ENCODE results near the gene DNER. TPM values are rescaled to one million over a fixed set of nuclear protein-coding genes. Genes with fewer than 3 reads are reported as not detected.

DNER gene
- total RNA-seq, 1 experiment from 2014 or later = not detected

- DNase-seq = no peak
- 0 out of 2 replicates have a peak, but pooled peaks cover 5% of the 10 kb centered on the region for H3K27me3 ChIP-seq (ENCODE audit: low read length)
- H3K9me2 ChIP-seq (replicated peaks; ENCODE audit: insufficient read depth, low read length) = no peaks in the 10 kb centered on the region
- H3K9ac ChIP-seq (ENCODE audit: low read length) = no peak overlapping the region
- no peaks in the 10 kb centered on the region for H3K9me3 ChIP-seq (ENCODE audit: low read length)
- H2AFZ ChIP-seq (ENCODE audit: low read length) = no peak overlapping the region
- H3K36me3 ChIP-seq (ENCODE audit: insufficient read depth, low read length) = no peaks in the 10 kb centered on the region
- no peak overlapping the region for H3K4me2 ChIP-seq (ENCODE audit: low read depth, low read length, poor library complexity, severe bottlenecking)
- no peaks in the 10 kb centered on the region for H4K20me1 ChIP-seq (ENCODE audit: insufficient read depth, low read depth, low read length)
- H3K4me1 ChIP-seq (ENCODE audit: low read length) = no peaks in the 10 kb centered on the region
- no peaks in the 10 kb centered on the region for H3K79me2 ChIP-seq (ENCODE audit: low read length)
- H3K4me3 ChIP-seq (ENCODE audit: low read length) = no peak overlapping the region
- H3K27ac ChIP-seq (ENCODE audit: low read length) = no peak overlapping the region
Observed at GRCh38 chr2:229691631-229692030, 22.7 kb downstream of the DNER start.

DNA sequence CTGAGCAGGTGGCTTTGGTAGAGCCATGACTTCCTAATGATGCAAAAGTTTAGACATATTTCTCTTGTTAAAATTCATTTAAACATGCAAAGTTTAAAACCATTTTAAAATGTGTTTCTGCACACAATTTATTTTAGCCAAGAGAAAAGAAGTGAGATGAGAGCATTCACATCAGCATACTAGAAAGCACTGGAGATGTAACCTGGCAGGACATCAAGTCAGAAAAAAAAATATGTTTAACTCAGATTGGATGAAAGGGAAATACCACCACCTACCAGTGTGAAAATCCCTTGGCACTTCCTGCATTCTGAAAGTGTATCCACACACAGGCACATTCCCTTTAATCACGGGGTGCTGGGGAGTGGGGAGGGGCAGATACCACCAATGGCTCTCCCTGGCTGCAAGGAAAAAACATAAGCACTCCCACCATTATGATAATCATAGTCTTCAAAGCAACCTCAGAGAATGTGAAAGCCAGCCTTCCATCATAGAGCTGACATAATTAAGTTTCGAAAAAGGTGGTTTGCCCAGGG is 25.0 kb downstream of the DNER start:
- Histone ChIP-seq H2AFZ (ENCODE audit: low read length) (no peak overlapping the region), H3K4me2 (ENCODE audit: low read depth, low read length, poor library complexity, severe bottlenecking) (no peak overlapping the region), H3K27ac (ENCODE audit: low read length) (no peak overlapping the region), H3K9me3 (ENCODE audit: low read length) (no peaks in the 10 kb centered on the region), H3K9me2 (replicated peaks; ENCODE audit: insufficient read depth, low read length) (no peaks in the 10 kb centered on the region), H4K20me1 (ENCODE audit: insufficient read depth, low read depth, low read length) (no peaks in the 10 kb centered on the region), H3K36me3 (ENCODE audit: insufficient read depth, low read length) (no peaks in the 10 kb centered on the region), H3K27me3 (ENCODE audit: low read length) (0 out of 2 replicates have a peak, but pooled peaks cover 5% of the 10 kb centered on the region), H3K4me1 (ENCODE audit: low read length) (no peaks in the 10 kb centered on the region), H3K79me2 (ENCODE audit: low read length) (no peaks in the 10 kb centered on the region), H3K9ac (ENCODE audit: low read length) (no peak overlapping the region), H3K4me3 (ENCODE audit: low read length) (no peak overlapping the region)
- no peak for DNase-seq

GRCh38 chr2:229688141-229688540 is 26.2 kb downstream of the DNER start:
- Histone ChIP-seq H3K36me3 (ENCODE audit: insufficient read depth, low read length) (no peaks in the 10 kb centered on the region), H3K27ac (ENCODE audit: low read length) (no peak overlapping the region), H3K4me1 (ENCODE audit: low read length) (no peaks in the 10 kb centered on the region), H2AFZ (ENCODE audit: low read length) (no peak overlapping the region), H4K20me1 (ENCODE audit: insufficient read depth, low read depth, low read length) (no peaks in the 10 kb centered on the region), H3K4me2 (ENCODE audit: low read depth, low read length, poor library complexity, severe bottlenecking) (no peak overlapping the region), H3K79me2 (ENCODE audit: low read length) (no peaks in the 10 kb centered on the region), H3K4me3 (ENCODE audit: low read length) (no peak overlapping the region), H3K9me2 (replicated peaks; ENCODE audit: insufficient read depth, low read length) (no peaks in the 10 kb centered on the region), H3K9me3 (ENCODE audit: low read length) (no peaks in the 10 kb centered on the region), H3K27me3 (ENCODE audit: low read length) (0 out of 2 replicates have a peak, but pooled peaks cover 5% of the 10 kb centered on the region), H3K9ac (ENCODE audit: low read length) (no peak overlapping the region)
- no peak for DNase-seq

DNA sequence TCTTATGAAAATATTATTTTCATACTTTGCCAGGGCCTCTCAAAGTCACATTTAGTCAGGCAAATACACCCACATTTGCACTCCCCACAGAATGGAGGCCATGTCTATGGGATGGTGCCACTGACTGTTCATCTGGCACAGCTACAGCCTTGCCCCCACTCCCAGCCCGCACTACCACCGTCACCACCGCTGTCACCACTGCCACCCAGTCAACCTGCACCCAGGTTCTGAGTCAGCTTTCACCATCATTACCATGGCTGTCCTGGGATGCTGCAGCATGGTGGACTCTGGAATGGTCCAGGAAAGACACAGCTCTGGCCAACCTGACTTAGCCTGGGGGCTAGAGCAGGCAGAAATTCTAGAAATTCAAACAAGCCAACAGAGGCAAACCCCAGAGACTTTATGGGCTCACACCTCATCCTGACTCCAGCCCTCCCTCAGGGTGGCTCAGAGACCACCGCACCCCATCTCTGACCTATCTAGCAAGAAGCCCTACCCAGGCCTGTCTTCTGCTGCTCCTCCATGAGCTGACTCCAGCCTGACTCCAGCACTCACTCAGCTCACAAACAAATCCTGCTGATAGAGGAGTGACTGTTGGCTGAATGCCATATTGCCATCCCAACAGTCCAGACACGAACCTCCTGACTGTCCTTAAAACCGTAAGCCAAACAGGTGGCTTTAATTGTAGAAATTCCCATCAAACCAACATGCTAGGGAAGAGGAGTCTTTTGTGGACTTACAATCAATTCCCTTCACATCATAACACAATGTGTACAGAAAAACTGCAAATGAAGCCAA is 28.0 kb downstream of the DNER start:
- Histone ChIP-seq H3K4me3 (ENCODE audit: low read length) (no peak overlapping the region), H3K4me2 (ENCODE audit: low read depth, low read length, poor library complexity, severe bottlenecking) (no peak overlapping the region), H3K9ac (ENCODE audit: low read length) (no peak overlapping the region), H3K9me3 (ENCODE audit: low read length) (no peaks in the 10 kb centered on the region), H4K20me1 (ENCODE audit: insufficient read depth, low read depth, low read length) (no peaks in the 10 kb centered on the region), H3K27ac (ENCODE audit: low read length) (no peak overlapping the region), H3K9me2 (replicated peaks; ENCODE audit: insufficient read depth, low read length) (no peaks in the 10 kb centered on the region), H3K4me1 (ENCODE audit: low read length) (no peaks in the 10 kb centered on the region), H3K36me3 (ENCODE audit: insufficient read depth, low read length) (no peaks in the 10 kb centered on the region), H3K27me3 (ENCODE audit: low read length) (no peaks in the 10 kb centered on the region), H2AFZ (ENCODE audit: low read length) (no peak overlapping the region), H3K79me2 (ENCODE audit: low read length) (no peaks in the 10 kb centered on the region)
- DNase-seq = no peak

DNA sequence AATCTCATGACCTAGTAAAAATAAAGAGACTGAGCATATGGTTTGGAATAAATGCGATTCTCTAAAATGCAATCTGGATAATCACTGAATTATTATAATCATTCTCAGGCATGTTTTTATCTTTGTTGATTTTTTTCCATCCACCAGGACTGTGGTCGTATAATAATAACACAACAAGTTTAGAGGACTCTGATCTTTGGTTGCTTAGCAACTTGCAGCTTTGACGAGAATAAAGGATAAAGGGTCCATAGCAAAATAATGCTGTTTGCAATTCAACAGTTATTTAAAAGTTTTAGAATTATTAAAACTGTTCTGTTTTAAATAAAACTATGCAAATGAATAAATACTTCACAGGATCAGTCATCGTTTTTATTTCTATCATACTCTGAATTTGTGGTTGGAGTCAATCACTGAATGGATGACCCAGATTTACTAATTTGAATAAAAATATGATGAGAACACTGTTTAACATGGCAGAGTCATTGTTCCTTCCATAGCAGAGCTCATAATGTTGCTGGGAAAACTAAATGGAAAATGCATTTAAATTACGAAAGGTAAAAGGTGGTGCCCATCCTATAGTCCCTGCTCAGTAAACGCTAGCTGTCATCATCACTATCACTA is 29.3 kb downstream of the DNER start:
- Histone ChIP-seq H3K4me3 (ENCODE audit: low read length) (no peak overlapping the region), H3K79me2 (ENCODE audit: low read length) (no peaks in the 10 kb centered on the region), H3K27ac (ENCODE audit: low read length) (no peak overlapping the region), H3K4me1 (ENCODE audit: low read length) (no peaks in the 10 kb centered on the region), H2AFZ (ENCODE audit: low read length) (no peak overlapping the region), H3K36me3 (ENCODE audit: insufficient read depth, low read length) (no peaks in the 10 kb centered on the region), H4K20me1 (ENCODE audit: insufficient read depth, low read depth, low read length) (no peaks in the 10 kb centered on the region), H3K9ac (ENCODE audit: low read length) (no peak overlapping the region), H3K27me3 (ENCODE audit: low read length) (no peaks in the 10 kb centered on the region), H3K4me2 (ENCODE audit: low read depth, low read length, poor library complexity, severe bottlenecking) (no peak overlapping the region), H3K9me2 (replicated peaks; ENCODE audit: insufficient read depth, low read length) (no peaks in the 10 kb centered on the region), H3K9me3 (ENCODE audit: low read length) (no peaks in the 10 kb centered on the region)
- DNase-seq = no peak

GRCh38 chr2:229679393-229680125 is 34.8 kb downstream of the DNER start:
- Histone ChIP-seq H2AFZ (ENCODE audit: low read length) (no peak overlapping the region), H3K79me2 (ENCODE audit: low read length) (no peaks in the 10 kb centered on the region), H3K27ac (ENCODE audit: low read length) (no peak overlapping the region), H4K20me1 (ENCODE audit: insufficient read depth, low read depth, low read length) (no peaks in the 10 kb centered on the region), H3K9me2 (replicated peaks; ENCODE audit: insufficient read depth, low read length) (no peaks in the 10 kb centered on the region), H3K4me2 (ENCODE audit: low read depth, low read length, poor library complexity, severe bottlenecking) (no peak overlapping the region), H3K4me1 (ENCODE audit: low read length) (no peaks in the 10 kb centered on the region), H3K4me3 (ENCODE audit: low read length) (no peak overlapping the region), H3K9ac (ENCODE audit: low read length) (no peak overlapping the region), H3K36me3 (ENCODE audit: insufficient read depth, low read length) (no peaks in the 10 kb centered on the region), H3K27me3 (ENCODE audit: low read length) (no peaks in the 10 kb centered on the region), H3K9me3 (ENCODE audit: low read length) (no peaks in the 10 kb centered on the region)
- no peak for DNase-seq

GRCh38 chr2:229675569-229675968 is 38.8 kb downstream of the DNER start:
- Histone ChIP-seq H3K27ac (ENCODE audit: low read length) (no peak overlapping the region), H3K4me3 (ENCODE audit: low read length) (no peak overlapping the region), H3K9me2 (replicated peaks; ENCODE audit: insufficient read depth, low read length) (no peaks in the 10 kb centered on the region), H2AFZ (ENCODE audit: low read length) (no peak overlapping the region), H3K79me2 (ENCODE audit: low read length) (no peaks in the 10 kb centered on the region), H3K36me3 (ENCODE audit: insufficient read depth, low read length) (no peaks in the 10 kb centered on the region), H4K20me1 (ENCODE audit: insufficient read depth, low read depth, low read length) (no peaks in the 10 kb centered on the region), H3K9me3 (ENCODE audit: low read length) (no peaks in the 10 kb centered on the region), H3K4me2 (ENCODE audit: low read depth, low read length, poor library complexity, severe bottlenecking) (no peak overlapping the region), H3K9ac (ENCODE audit: low read length) (no peak overlapping the region), H3K4me1 (ENCODE audit: low read length) (no peaks in the 10 kb centered on the region), H3K27me3 (ENCODE audit: low read length) (no peaks in the 10 kb centered on the region)
- no peak for DNase-seq

Measured in Karpas-422 (cell line).